GM13976 (cell line): ENCODE measurements around the gene PDE1A.

Experiments used
- DNase-seq: peaks from one replicate; pipeline ENCODE4 v3.0.0; 2012; ENCODE audit warnings: low spot score
- in situ Hi-C: fragments of 300-500 bp; cut with MboI; formaldehyde crosslinking; loops from one replicate; pipeline ENCODE4 v1.12.0; 2022; ENCODE audit warnings: low sequenced_read_pairs, mixed read lengths, inconsistent platforms; ENCODE audit not compliant: unreplicated experiment
- TF ChIP-seq, protein P1 (sequence below): IDR thresholded peaks from 2 replicates; pipeline ENCODE4 v1.5.1; 2012; ENCODE audit warnings: borderline replicate concordance, mild to moderate bottlenecking; ENCODE audit not compliant: insufficient read depth; ENCODE audit errors: extremely low read depth, missing control alignments, control extremely low read depth

The PDE1A gene

DNA sequence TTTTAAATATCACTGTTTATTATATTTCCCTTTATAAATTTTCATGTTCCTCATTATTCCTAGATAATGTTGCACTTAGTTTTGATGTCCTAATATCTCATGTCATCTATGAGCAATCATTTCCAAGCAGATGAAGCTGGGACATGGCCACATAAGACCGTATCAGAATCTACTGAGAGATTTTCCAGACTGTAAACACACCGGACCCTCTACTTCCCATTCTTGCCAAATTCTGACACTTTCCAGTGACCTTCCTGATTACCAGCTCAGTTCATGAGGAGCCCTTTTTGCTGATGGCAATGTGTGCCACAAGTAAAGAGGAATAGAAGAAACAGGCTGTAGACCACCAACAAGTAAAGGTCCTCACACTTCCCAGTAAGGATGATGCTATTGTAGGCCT lies 20.3 kb upstream of the PDE1A start:
- in situ Hi-C loops: no loop called here
- DNase-seq: no peak
- TF ChIP-seq, protein P1, sequence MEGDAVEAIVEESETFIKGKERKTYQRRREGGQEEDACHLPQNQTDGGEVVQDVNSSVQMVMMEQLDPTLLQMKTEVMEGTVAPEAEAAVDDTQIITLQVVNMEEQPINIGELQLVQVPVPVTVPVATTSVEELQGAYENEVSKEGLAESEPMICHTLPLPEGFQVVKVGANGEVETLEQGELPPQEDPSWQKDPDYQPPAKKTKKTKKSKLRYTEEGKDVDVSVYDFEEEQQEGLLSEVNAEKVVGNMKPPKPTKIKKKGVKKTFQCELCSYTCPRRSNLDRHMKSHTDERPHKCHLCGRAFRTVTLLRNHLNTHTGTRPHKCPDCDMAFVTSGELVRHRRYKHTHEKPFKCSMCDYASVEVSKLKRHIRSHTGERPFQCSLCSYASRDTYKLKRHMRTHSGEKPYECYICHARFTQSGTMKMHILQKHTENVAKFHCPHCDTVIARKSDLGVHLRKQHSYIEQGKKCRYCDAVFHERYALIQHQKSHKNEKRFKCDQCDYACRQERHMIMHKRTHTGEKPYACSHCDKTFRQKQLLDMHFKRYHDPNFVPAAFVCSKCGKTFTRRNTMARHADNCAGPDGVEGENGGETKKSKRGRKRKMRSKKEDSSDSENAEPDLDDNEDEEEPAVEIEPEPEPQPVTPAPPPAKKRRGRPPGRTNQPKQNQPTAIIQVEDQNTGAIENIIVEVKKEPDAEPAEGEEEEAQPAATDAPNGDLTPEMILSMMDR: no peak

DNA sequence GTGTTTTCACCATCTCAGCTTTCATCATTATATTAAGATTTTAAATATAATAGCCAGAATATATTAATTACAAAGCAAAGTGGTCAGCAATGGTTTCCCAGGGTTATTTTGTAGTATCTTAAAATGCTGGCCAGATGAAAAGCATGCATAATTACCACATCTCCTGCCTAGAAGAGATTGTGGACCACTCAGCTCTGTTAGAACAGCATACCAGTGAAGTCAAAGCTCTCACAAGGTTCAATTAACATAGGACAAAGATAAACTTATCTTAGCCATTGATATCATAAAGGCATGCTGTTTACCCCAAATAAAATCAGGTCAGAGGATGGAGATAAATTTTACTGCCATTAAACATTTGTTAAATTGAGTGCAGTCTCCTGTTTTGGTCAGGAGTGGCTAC lies 19.3 kb upstream of the PDE1A start:
- in situ Hi-C loops: no loop called here
- TF ChIP-seq, protein P1: no peak
- no peak for DNase-seq

DNA sequence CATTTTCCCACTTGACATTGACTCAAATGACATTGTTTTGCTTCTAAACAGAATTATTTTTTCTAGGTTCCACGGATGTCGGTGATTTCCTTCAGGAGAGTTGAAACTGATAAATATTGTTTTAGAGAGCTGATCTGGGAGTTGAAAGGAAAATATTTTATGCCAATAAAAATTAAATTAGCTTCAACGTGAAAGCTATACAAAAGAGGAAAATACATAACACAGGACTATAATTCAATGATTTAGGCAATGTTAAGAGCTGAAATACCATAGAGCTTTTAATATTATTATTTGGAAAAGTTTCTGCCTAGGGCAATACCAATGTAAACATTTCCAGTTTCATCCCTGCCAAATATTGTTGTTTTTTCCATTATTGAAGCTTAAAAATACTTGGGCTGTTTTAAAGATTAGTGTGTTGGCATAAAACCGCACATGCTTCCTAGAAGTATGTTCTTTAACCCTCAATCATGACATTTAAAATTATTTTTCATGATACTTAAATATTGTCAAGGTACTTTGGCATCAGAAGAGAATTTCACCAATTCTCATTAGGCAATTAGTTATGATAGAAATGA lies 18.6 kb upstream of the PDE1A start:
- no peak for DNase-seq
- in situ Hi-C loops: no loop called here
- TF ChIP-seq, protein P1: no peak

DNA sequence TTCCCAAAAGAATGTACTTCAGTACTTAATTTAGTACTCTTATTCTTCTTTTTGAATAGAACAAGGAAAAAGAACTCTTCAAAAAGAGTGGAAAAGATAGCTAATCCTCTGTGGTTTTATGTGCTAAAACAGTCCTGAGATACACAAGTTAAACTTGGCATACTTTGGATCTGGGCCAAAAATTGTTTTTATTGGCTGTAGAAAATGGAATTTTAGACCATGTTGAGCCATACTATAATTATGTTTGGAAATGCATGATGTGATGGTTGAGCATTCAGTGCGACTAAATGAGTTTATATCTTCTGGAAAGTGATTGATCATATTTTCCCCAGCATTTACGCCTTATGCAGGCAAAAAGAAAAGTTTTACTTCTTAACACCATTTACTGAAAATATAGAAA lies 18.0 kb upstream of the PDE1A start:
- TF ChIP-seq, protein P1: no peak
- in situ Hi-C loops: no loop called here
- no peak for DNase-seq

DNA sequence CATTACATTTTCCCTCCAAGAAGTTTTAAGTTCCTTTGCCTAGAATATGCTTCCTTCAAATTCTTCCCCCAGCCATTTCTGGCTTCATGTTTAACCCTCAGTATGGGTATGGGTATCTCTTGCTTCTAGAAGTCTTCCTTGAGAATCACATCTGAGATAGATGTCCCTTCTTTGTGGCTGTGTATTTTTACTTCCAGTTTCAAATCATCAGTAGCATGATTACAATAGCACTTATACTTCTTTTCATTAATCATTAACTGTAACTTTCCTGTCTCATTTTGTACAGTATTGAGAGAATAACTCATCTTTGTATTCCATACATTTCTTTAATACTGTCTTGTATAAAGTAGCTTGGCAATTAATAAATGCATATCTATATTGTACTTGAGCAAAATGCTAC lies 17.3 kb upstream of the PDE1A start:
- TF ChIP-seq, protein P1: no peak
- in situ Hi-C loops: no loop called here
- DNase-seq: no peak

DNA sequence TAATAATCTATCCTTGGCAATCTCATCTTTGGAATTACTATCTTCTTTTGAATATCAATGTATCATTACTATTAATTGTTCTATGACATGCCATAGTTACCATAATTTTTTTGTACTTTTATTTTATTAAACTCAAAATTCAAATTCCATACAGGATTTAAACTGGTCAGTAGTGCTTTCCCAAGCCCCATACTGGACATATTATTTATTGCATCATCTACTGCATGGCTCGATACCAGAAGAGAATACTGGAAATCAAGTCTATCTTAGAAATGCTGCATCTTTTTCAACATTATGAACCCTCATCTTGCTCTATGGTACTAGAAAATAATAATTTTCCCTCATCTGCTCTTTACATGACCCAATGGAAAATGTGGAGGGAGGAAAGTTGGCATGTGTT lies 9.4 kb upstream of the PDE1A start:
- in situ Hi-C loops: no loop called here
- DNase-seq: no peak
- TF ChIP-seq, protein P1: no peak

DNA sequence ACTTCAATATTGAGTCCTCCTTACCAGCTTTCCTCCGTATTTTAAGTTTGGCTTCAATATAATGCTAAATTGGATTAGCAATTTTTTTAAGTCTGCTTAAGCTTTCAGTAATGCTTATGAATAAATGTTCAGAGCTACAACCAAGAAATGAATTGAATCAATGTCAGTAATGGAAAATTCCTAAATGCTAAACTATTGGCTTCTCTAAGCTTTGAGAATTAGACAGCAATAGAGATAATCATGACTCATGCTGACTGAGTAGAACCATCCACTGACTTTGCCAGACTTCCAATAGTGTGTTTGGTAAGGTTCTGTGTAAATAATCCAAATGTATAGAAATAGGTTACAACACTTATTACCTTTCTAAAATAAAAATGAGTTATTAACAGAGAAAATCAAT lies 8.9 kb upstream of the PDE1A start:
- no peak for DNase-seq
- in situ Hi-C loops: no loop called here
- TF ChIP-seq, protein P1: no peak
